ENCODE data around the gene LIPM.
"Not testable (repeated sequence)": the region's sequence is repeated elsewhere in the genome, so short reads cannot be mapped to it uniquely, and the experiment has no call there.

LIPM gene

GRCh38 chr10:88835910-88836221 is 33.3 kb downstream of the LIPM start:
- in situ Hi-C loops (cut with HindIII; ENCODE audit: low sequenced_read_pairs): no loop called here

- in situ Hi-C loops (cut with HindIII; ENCODE audit: low sequenced_read_pairs): not testable (repeated sequence)
Measured at GRCh38 chr10:88837632-88838031, 35.1 kb downstream of the LIPM start.

GRCh38 chr10:88838766-88839350 is 36.3 kb downstream of the LIPM start:
- in situ Hi-C loops (cut with HindIII; ENCODE audit: low sequenced_read_pairs): no loop called here

- in situ Hi-C loops (cut with HindIII; ENCODE audit: low sequenced_read_pairs): loop anchor here (5.0 to 10.0 kb wide), 2 partner anchors 97 to 365 kb away; partner anchors contain the start of gene CH25H
Measured at GRCh38 chr10:88840104-88840503, 37.6 kb downstream of the LIPM start.

- in situ Hi-C loops (cut with HindIII; ENCODE audit: low sequenced_read_pairs): loop anchor here (5.0 to 10.0 kb wide), 2 partner anchors 96 to 364 kb away; partner anchors contain the start of gene CH25H
Measured at GRCh38 chr10:88840881-88841280, 38.4 kb downstream of the LIPM start.

GRCh38 chr10:88841316-88842111 is 39.0 kb downstream of the LIPM start:
- in situ Hi-C loops (cut with HindIII; ENCODE audit: low sequenced_read_pairs): loop anchor here (5.0 to 10.0 kb wide), 2 partner anchors 96 to 363 kb away; partner anchors contain the start of gene CH25H

GRCh38 chr10:88843171-88843570 is 40.6 kb downstream of the LIPM start:
- in situ Hi-C loops (cut with HindIII; ENCODE audit: low sequenced_read_pairs): loop anchor here (5.0 to 10.0 kb wide), 2 partner anchors 94 to 362 kb away; partner anchors contain the start of gene CH25H

- in situ Hi-C loops (cut with HindIII; ENCODE audit: low sequenced_read_pairs): loop anchor here (10.0 kb wide), 1 partner anchor 356 kb away; the partner anchor contains the start of gene CH25H
Measured at GRCh38 chr10:88848499-88848898, 46.0 kb downstream of the LIPM start.

- in situ Hi-C loops (cut with HindIII; ENCODE audit: low sequenced_read_pairs): loop anchor here (10.0 kb wide), 1 partner anchor 356 kb away; the partner anchor contains the start of gene CH25H
Measured at GRCh38 chr10:88849234-88849633, 46.7 kb downstream of the LIPM start.

- in situ Hi-C loops (cut with HindIII; ENCODE audit: low sequenced_read_pairs): no loop called here
Measured at GRCh38 chr10:88850712-88851111, 48.2 kb downstream of the LIPM start.

- in situ Hi-C loops (cut with HindIII; ENCODE audit: low sequenced_read_pairs): no loop called here
Measured at GRCh38 chr10:88851706-88852105, 49.2 kb downstream of the LIPM start, which contains the start of gene ANKRD22. TSS of gene ANKRD22 (minus strand) at chr10:88851844. CDS start at chr10:88851607, 237 bp downstream.

GRCh38 chr10:88852327-88852726 is 49.8 kb downstream of the LIPM start:
- in situ Hi-C loops (cut with HindIII; ENCODE audit: low sequenced_read_pairs): no loop called here

GRCh38 chr10:88853155-88853881 is 50.8 kb downstream of the LIPM start:
- in situ Hi-C loops (cut with HindIII; ENCODE audit: low sequenced_read_pairs): no loop called here

- in situ Hi-C loops (cut with HindIII; ENCODE audit: low sequenced_read_pairs): no loop called here
Measured at GRCh38 chr10:88854684-88855083, 52.2 kb downstream of the LIPM start.

- in situ Hi-C loops (cut with HindIII; ENCODE audit: low sequenced_read_pairs): no loop called here
Measured at GRCh38 chr10:88857831-88858230, 55.3 kb downstream of the LIPM start.

- in situ Hi-C loops (cut with HindIII; ENCODE audit: low sequenced_read_pairs): no loop called here
Measured at GRCh38 chr10:88858491-88858890, 56.0 kb downstream of the LIPM start.

GRCh38 chr10:88861036-88861435 is 58.5 kb downstream of the LIPM start:
- in situ Hi-C loops (cut with HindIII; ENCODE audit: low sequenced_read_pairs): no loop called here

GRCh38 chr10:88865281-88865876 is 62.8 kb downstream of the LIPM start:
- in situ Hi-C loops (cut with HindIII; ENCODE audit: low sequenced_read_pairs): no loop called here

- in situ Hi-C loops (cut with HindIII; ENCODE audit: low sequenced_read_pairs): no loop called here
Measured at GRCh38 chr10:88866454-88866853, 63.9 kb downstream of the LIPM start.

GRCh38 chr10:88870089-88870488 is 67.6 kb downstream of the LIPM start:
- in situ Hi-C loops (cut with HindIII; ENCODE audit: low sequenced_read_pairs): no loop called here
